IPS DF 6.9 (cell line): ENCODE measurements around the gene DMKN.

Source experiments
- DNase-seq: peaks from one replicate; pipeline ENCODE4 v3.0.0-alpha.2; 2013; ENCODE audit warnings: low read depth, low spot score
- H3K27ac ChIP-seq: one replicate; pipeline ENCODE4 v1.5.1; 2013; ENCODE audit warnings: low read length, control low read depth
- H3K27me3 ChIP-seq: 2 replicates; pipeline ENCODE4 v1.6.1; 2013; ENCODE audit warnings: mild to moderate bottlenecking, low read length; ENCODE audit not compliant: control insufficient read depth, insufficient read depth
- H3K36me3 ChIP-seq: 2 replicates; pipeline ENCODE4 v1.6.1; 2013; ENCODE audit warnings: low read length; ENCODE audit not compliant: control insufficient read depth, insufficient read depth
- H3K4me1 ChIP-seq: 2 replicates; pipeline ENCODE4 v1.6.1; 2013; ENCODE audit warnings: low read length; ENCODE audit not compliant: control insufficient read depth, insufficient read depth
- H3K4me3 ChIP-seq: 2 replicates; pipeline ENCODE4 v1.5.1; 2013; ENCODE audit warnings: mild to moderate bottlenecking, low read length
- H3K9me3 ChIP-seq: 2 replicates; pipeline ENCODE4 v1.6.1; 2013; ENCODE audit warnings: low read length, inconsistent platforms; ENCODE audit not compliant: control insufficient read depth, insufficient read depth
- WGBS: extraction: QIAGEN DNeasy Blood & Tissue Kit; methylation state at CpG from one replicate; pipeline ENCODE4 v1.1.7; 2013; ENCODE audit warnings: mixed read lengths, missing lambda C conversion rate; ENCODE audit not compliant: insufficient read length, insufficient coverage; 5-methylcytosine and 5-hydroxymethylcytosine counted together

Gene DMKN

DNA sequence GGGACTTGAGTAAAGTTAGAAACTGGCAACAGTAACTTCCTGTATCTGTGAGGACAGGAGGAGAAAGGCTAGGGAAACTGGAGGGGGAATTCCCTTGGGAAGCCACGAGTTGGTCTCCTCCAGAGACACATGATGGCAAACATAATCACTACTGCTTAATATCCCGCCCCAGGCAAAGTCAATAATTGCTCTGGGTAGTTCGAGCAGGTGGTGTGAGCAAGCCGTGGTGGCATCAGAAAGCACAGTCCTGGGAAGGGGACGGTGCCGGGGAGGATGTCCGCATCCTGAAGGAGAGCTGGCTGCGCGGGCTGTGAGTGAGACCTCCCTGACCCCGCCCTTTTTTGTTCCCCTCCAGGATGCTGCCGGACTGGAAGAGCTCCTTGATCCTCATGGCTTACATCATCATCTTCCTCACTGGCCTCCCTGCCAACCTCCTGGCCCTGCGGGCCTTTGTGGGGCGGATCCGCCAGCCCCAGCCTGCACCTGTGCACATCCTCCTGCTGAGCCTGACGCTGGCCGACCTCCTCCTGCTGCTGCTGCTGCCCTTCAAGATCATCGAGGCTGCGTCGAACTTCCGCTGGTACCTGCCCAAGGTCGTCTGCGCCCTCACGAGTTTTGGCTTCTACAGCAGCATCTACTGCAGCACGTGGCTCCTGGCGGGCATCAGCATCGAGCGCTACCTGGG, 63.9 kb downstream of the DMKN start:
- H3K27me3 ChIP-seq = no peaks in the 10 kb centered on the region
- no peak for DNase-seq
- H3K4me1 ChIP-seq = no peaks in the 10 kb centered on the region
- WGBS = no CpG with 5 or more reads among the region's 27 CpGs
- H3K36me3 ChIP-seq = no peaks in the 10 kb centered on the region
- H3K4me3 ChIP-seq = no peak overlapping the region
- no peak overlapping the region for H3K27ac ChIP-seq
- H3K9me3 ChIP-seq = no peaks in the 10 kb centered on the region

DNA sequence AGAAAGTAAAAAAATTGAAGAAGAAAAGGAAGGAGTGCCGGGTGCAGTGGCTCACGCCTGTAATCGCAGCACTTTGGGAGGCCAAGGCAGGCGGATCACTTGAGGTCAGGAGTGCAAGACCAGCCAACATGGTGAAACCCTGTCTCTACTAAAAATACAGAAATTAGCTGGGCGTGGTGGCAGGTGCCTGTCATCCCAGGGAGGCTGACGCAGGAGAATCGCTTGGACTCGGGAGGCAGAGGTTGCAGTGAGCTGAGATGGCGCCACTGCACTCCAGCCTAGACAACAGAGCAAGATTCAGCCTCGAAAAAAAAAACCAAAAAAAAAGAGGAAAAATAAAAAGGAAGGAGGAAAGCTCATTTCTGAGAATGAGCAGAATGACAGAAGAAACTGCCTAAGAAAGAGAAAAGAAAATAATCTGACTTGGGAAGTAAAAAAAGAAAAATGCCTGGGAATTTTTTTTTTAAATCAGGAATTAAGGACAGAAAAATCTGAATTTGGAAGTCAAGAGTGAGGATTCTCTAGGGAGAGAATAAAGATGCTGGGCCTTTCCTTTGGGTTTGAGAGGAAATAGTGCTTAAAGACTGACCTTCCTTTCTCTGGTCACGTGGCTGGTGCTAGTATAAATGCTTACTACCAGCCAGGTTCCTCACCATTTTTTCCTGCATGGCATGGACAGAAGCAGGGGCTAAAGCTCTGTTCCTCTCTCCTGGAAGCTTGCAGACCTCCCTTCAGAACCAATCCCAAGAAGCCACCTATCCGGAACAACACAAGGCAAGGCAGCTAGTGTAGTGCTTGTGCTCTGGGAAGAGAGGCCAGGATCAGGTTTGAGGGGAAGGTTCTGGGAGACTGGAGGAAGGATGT, 65.6 kb downstream of the DMKN start, which contains the start of gene FFAR2:
TSS of gene FFAR2 (plus strand) at position 652 of the 864 bp plus-strand sequence. CDS start 1,458 bp downstream, outside the sequence.
- H3K36me3 ChIP-seq = no peaks in the 10 kb centered on the region
- no peak within 1 kb of the TSS for H3K4me3 ChIP-seq
- no peak for DNase-seq
- H3K27ac ChIP-seq = no peak within 1 kb of the TSS
- H3K27me3 ChIP-seq = no peaks in the 10 kb centered on the region
- H3K4me1 ChIP-seq = no peaks in the 10 kb centered on the region
- no peaks in the 10 kb centered on the region for H3K9me3 ChIP-seq
- WGBS = no CpG with 5 or more reads among the region's 12 CpGs
